IPS-11a (cell line): ENCODE measurements around the gene NAT16.
"Not testable (repeated sequence)": the region's sequence is repeated elsewhere in the genome, so short reads cannot be mapped to it uniquely, and the experiment has no call there.

Source experiments
- H3K4me3 ChIP-seq: one replicate; pipeline ENCODE4 v1.5.1; 2013; ENCODE audit warnings: low read depth, low read length, control low read depth

NAT16 gene

DNA sequence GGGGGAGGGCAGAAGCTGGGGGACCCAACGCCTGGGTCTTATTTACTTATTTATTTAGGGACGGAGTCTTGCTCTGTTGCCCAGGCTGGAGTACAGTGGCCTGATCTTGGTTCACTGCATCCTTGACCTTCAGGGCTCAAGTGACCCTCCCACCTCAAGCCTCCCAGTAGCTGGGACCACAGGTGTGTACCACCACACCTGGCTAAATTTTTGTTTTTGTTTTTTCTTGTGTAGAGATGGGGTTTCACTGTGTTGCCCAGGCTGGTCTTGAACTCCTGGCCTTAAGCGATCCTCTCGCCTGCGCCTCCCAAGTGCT is 22.5 kb upstream of the NAT16 start:
- H3K4me3 ChIP-seq = no peak overlapping the region

DNA sequence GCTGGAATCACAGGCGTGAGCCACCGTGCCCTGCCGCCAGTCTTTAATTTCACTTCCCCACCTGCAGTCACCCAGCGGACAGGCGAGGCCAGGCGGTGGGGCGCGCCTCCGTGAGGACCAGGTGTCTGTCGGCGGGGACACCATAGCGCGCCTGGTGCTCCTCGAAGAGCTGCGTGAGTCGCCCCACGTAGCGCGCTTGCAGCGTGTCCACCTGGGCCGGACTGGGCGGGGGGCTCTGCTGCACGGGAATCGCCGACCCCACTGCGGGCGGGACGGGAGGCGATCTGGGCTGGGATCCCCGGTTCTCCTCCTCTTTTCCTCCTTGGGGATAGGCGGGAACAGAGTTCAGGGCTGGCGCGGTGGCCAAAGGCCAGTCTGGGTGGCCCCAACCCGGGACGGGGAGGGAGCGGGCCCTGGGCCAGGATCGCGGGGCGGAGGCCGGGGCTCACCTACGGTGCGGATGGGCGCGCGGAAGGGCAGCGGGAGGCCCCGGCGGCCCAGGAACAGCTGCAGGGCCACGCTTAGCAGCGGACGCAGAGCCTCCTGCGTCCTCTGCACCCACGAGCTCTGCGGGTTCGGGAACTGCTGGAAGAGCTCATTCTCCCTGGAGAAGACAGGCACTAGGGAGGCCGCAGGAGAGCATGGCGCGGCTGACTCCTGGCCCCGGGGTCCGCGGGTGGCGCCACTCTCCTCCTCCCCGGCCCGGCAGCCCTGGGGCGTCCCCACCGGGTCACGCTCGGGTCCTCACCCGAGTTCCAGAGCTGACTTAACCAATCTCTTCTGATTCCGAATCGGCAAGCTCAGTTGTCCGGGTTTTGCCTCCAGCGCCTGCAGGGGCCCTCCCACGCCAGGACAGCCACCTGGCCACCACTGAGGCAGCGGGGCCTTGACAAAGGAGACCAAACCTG is 21.9 kb upstream of the NAT16 start:
- peak overlapping the region; percentile 6 for H3K4me3 ChIP-seq

DNA sequence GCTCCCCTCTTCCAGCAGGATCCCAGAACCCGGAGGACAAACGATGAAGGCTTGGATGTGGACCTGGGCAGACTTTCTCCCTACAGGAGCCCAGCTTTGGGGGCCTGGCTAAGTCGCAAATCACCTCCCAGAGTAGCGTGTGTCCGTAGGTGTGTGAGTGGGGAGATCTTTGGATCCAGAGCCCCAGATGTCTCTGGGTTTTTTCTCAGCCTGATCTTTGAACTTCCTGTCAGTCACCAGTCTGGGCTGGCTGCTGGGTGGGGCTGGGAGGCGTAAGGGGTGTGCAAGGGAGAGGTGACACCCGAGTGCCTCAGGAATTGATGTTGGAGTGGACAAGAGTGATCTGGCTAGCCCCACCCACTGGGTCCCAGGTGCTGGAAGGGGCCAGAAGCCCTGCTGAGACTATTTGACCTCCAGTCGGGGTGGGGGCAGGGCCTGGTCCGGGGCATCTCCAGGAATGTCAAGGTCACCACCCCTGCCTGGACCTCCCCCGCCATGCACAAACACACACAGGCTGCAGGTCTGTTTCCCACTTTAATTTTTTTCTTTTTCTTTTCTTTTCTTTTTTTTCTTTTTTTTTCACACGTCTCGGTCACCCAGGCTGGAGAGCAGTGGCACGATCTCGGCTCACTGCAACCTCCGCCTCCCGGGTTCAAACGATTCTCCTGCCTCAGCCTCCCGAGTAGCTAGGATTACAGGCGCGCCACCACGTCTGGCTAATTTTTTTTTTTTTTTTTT is 20.9 kb upstream of the NAT16 start, which contains the start of gene MOGAT3:
Gene MOGAT3, minus strand, starts transcription at position 175 of the 738 bp plus-strand sequence. CDS start 182 bp downstream, outside the sequence.
- peak within 1 kb of the TSS; percentile 6 for H3K4me3 ChIP-seq

DNA sequence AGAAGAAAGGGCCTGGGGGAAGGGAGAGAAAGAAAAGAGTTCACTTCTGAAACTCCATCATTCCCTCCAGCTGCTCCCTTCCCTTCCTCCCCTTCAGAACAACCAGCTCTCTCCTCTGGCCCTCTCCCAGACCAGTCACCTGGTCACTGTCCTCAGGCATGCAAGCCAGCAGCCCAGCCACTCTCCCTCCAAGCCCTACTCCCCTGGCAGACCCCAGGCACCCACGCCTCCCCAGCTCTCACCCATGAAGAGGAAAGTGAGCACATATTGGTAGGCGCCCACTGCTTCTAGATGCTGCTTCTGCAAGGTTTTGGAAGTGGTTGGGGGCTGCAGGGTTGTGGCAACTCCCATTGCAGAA is 20.4 kb upstream of the NAT16 start:
- H3K4me3 ChIP-seq = no peak overlapping the region

DNA sequence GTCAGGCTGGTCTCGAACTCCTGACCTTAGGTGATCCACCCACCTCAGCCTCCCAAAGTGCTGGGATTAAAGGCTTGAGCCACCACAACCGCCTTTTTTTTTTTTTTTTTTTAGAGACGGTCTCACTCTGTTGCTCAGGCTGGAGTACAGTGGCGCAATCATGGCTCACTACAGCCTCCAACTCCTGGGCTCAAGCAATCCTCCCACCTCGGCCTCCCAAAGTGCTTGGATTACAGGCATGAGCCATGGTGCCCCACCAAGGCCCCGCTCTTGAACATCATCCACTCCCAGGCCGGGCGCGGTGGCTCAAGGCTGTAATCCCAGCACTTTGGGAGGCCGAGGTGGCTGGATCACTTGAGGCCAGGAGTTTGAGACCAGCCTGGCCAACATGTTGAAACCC is 19.4 kb upstream of the NAT16 start:
- not testable (repeated sequence) for H3K4me3 ChIP-seq

DNA sequence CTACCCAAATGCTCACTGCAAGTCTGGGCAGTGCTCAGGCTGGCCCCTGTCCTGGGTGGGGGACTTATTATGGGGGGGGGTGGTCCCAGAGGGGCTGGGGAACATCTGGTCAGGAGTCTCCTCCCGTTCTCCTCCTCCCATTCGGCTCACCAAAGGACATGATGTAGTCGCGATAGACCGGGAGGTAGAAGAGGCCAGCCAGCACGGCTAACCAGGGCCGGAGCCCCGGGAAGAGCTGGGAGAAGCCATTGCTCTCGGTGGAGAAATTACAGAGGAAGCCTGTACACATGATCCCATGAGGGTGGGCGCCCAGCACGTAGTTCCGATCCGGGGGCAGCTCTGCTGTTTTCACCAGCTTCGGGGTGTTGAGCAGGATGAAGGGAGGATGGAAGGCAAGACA is 18.4 kb upstream of the NAT16 start:
- H3K4me3 ChIP-seq = no peak overlapping the region

DNA sequence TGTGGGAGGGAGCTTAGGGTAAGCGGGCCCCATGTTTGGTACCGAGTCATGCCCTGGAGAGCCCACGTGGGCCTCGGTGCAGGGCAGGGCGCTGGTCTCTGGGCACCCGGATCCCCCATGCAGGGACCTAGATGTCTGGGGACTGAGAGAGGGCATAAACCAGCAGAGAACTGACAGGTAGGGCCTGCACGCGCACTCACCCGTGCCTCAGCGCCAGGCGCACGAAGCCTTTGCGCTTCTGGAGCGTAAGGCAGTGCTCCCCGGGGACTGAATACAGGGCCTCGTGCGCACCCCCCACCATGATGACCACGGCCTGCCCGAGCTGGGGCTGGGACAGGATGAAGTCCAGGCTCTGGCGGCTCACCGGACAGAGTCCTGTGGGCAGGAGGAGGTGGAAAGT is 17.9 kb upstream of the NAT16 start:
- H3K4me3 ChIP-seq = no peak overlapping the region

DNA sequence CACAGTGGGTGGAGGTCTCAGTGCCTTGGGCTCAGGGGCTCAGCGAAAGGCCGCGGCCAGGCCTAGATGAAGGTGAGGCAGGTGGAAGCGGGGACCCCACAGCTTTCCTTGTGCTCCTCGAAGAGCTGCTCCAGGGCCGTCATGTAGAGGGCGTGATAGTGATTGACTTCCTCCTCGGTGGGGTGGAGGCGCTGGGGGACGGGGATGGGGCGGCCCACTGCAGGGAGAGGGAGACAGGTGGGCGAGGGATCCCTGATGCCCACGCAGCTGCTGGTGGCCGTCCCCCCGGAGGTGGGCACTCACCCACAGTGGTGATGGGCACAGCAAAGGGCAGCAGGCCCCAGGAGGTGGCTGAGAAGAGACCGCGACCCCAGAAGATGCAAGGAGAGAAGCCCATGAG is 15.8 kb upstream of the NAT16 start:
- no peak overlapping the region for H3K4me3 ChIP-seq

DNA sequence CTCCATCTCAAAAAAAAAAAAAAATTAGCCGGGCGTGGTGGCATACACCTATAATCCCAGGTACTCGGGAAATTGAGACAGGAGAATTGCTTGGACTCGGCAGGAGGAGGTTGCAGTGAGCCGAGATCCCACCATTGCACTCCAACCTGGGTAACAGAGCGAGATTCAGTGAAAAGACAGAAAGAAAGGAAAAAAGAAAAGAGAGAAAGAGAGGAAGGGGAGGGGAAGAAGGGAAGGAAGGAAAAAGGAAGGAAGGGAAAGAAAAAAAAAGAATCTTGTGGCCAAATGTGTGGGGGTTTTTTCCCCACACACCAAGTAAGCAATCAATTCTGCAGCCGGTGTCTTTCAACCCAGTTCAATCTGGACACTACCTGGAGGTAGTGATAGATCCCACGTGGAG is 9.0 kb upstream of the NAT16 start:
- H3K4me3 ChIP-seq = no peak overlapping the region

DNA sequence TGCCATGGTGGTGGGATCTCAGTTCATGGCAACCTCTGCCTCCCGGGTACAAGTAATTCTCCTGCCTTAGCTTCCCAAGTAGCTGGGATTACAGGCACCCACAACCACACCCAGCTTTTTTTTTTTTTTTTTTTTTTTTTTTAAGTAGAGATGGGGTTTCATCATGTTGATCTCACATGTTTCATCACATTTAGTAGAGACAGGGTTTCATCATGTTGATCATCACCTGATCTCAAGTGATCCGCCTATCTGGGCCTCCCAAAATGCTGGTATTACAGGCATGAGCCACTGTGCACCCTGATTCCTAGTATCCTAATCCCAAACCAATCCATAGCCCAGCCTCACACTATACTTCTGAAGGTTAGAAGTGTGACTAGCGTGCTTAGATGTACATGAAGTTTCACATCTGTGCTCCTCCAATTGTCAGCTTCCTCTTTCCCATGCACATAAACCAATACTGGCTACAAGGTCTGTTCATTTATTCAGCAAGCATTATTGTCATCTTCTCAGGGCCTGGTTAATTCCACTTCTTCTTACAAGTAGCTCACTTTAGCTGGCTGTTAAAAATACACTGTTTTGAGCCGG is 6.8 kb upstream of the NAT16 start:
- no peak overlapping the region for H3K4me3 ChIP-seq

DNA sequence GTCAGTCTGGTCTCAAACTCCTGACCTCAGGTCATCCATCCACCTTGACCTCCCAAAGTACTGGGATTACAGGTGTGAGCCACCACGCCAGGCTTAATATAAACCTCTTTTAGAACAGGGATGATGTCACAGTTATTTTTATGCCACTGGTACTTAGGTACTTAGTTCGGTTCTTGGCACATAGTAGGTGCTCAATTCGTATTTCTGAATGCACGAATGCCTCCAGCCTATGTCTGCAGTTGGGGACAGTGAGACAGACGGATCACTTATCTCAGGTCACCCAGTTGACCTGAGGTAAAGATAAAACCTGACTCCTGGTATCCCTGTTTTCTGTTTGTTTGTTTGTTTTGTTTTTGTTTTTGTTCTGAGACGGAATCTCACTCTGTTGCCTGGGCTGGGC is 6.1 kb upstream of the NAT16 start:
- no peak overlapping the region for H3K4me3 ChIP-seq

DNA sequence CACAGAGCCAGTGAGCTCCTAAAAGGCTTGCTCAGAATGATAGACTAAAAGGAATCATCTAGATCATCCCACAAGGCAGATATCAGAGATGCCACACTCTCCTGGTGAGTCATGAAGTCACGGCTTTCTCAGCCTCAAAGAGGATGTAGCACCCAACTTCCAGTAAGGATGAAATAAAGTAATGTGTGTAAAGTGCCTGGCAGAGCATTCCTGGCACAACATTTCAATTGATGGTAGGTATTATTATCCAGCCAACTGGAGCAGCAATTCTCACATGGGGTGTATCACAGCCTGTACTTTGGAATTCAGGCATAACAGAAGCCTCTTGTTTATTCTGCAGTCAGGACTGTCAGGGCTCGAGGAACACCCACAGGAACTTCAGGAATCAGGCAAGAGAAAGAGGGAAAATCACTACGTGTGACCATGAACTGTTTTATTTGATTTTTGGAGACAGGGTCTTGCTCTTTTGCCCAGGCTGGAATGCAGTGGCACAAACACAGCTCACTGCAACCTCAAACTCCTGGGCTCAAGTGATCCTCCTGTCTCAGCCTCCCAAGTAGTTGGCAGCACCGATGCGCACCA is 5.3 kb upstream of the NAT16 start:
- H3K4me3 ChIP-seq = no peak overlapping the region

DNA sequence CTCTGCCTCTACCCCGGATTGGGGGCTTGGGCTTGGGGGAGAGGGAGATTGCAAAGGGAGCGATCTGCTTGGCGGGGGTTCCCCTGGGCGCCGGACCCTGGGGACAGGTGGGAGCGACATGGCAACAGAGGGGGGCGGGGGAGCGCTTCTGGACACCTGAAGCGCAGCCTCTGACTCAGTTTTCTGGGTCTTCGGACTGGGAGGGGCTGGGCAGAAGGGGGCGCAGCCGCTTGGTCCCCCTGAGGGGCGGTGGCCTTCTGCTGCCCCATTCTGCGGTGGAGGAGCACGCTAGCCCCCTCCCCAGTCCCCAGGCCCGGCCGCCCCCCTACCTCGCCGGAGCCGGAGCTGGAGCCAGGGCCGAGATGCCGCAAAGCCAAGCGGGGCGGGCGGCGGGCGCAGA is 380 bp downstream of the NAT16 start:
- H3K4me3 ChIP-seq = peak overlapping the region; percentile 33

DNA sequence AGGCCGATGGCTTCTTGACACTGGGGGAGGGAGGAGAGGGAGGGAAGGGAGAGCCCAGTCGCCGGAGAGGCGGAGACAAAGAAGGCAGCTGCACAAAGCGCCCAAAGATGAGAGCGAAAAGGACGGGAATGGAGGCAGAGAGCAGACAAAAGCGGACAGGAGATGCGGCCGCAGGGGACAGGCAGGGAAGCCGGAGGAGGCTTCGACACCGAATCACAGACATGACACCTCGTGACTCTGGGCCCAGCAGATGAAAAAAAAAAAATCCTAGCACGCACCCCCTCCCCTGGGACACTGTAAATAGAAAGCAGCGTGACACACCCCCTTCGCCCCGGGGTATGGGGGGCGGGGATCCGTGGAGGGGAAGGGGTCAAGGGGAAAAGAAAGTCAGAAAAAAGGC is 976 bp downstream of the NAT16 start:
- peak overlapping the region; percentile 21 for H3K4me3 ChIP-seq

DNA sequence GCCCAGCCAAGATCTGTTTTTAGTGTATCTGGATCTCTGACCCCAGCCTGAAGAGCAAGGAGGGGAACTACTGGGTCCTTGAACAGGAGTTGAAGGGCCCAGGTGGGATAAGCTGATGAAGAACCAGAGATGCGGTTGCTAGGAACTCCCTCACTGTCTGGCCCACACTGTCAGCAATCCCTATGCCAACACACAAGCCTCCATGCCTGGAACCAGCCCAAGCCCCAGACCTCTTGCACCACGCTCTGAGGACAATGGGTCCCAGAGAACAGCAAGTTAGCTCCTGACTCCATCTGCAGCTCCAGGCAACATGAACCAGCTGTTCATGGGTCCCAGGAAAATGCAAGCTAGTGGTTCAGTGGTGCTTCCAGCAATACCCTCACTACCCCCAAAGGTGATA is 2.4 kb downstream of the NAT16 start:
- H3K4me3 ChIP-seq = no peak overlapping the region

DNA sequence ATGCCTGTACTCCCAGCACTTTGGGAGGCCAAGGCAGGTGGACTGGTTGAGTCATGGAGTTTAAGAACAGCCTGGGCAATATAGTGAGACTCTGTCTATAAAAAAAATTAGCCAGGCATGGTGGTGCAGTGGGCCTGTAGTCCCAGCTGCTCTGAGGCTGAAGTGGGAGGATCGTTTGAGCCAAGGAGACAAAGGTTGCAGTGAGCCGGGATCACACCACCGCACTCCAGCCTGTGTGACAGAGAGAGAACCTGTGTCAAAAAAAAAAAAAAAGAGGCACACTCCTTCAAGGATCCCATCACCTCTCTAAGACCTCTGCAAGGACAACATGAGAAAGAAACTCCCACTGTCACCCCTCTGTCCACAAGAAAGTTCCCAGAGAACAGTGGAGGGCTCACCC is 4.4 kb downstream of the NAT16 start:
- no peak overlapping the region for H3K4me3 ChIP-seq

DNA sequence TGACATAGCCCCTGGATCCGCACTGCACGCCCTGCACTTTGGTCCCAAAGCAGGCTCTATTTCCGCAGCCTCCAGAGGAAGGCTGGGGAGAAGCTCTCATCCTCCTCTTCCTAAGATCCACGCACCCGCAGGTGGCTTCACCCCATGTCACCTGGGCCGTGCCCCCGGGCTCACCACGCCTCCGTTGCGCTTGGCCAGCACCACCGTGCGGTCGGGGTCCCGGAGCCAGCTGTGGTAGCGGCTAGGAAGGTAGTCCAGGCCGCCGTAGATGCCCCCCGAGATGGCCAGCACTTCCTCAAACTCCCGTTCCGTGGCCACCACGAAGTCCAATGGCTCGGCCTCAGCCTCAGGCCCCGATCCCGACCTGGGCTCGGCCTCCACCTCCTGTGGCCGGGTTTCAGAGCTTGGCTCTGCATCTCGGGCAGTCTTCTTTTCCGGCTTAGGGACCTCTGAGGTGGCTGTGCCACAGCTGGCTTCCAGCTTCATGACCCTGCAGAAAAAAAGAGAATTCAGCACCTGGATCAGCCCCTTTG is 5.7 kb downstream of the NAT16 start:
- no peak overlapping the region for H3K4me3 ChIP-seq

DNA sequence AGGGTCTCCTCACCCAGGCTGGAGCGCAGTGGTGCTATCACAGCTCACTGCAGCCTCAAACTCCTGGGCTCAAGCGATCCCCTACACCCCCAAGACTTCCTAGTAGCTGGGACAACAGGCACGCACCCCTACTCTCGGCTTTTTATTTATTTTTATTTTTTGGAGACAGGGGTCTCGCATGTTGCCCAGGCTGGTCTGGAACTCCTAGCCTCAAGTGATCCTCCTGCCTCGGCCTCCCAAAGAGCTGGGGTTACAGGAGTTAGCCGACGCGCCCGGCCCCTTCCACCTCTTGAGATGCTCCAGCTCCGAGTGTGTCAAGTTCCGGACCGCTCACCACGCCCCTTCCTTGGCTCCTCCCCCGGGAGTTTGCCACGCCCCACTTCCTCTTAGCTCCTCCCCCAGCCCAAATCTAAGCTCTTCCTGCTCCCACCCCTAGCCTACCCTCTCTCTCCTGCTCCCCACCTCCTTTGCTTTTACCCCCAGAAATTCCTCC is 6.3 kb downstream of the NAT16 start:
- no peak overlapping the region for H3K4me3 ChIP-seq

DNA sequence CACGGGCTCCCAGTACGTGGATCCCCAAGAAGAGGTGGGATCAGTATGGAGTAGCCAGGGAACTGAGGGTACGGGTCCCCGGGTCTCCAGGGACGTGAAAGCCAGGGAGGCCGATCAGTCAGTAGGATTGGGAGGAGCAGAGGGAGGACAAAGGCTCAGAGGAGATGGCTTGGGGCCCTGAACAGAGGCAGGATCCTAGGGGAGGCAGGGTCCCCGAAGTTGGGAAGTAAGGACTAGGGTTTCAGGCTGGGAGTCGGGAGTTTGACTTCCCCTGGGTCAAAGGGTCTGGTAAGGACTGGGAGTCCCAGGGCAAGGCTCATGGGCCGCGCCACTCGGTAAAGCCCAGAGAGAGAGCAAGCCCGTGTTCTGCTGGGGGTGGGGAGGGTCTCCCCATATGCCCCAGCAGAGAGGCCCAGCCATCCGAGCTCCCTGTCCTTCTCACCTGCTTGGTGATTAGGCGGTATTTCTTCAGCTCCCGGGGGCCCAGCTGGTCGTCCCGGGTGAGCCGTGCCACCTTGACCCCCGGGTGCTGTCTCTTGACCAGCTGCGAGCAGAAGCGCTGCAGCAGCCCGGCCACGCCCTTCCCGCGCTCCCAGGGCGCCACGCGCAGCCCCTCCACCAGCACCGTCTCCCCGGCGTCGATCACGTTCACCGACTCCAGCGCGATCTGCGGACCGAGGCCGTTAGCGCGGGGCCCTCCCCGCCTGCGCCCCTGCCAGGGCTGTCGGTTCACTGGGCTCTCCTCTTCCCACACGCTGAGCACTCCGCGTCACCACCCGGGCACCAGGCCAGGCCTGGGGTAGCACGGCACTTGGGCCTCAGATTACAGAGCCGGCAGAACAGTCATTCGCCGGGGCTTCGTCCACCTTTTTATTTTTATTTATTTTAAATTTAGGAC is 7.0 kb downstream of the NAT16 start:
- no peak overlapping the region for H3K4me3 ChIP-seq
